ENCODE measurements around the gene IQCK.

- TF ChIP-seq POLR2A (IDR thresholded peaks at IDR 0.05) (no peak), CTCF (IDR thresholded peaks at IDR 0.05) (no peak)
Measured at GRCh38 chr16:19688396-19689024, 29.6 kb upstream of the IQCK start.

All from thyroid gland (tissue), 4 donors.